ENCODE results near the gene MYO10.

- TF ChIP-seq CTCF (IDR thresholded peaks at IDR 0.05) (no peak), POLR2AphosphoS5 (IDR thresholded peaks at IDR 0.05) (no peak)
Observed at GRCh38 chr5:16826379-16827125, 109.5 kb downstream of the MYO10 start.

All from upper lobe of left lung (tissue), 4 donors.